SK-N-SH treated with all-trans-retinoic acid at 6 μM for 48 hours (cell line): Measurements from ENCODE around the gene EHMT2.
"Not testable (repeated sequence)": the region's sequence is repeated elsewhere in the genome, so short reads cannot be mapped to it uniquely, and the experiment has no call there.

Experiments used
- ATAC-seq: fragments of 200-7000 bp; cut with Tn5 transposase; 3 replicates; pipeline ENCODE4 v1.9.1; 2020; ENCODE audit warnings: mild to moderate bottlenecking, moderate library complexity
- ARNTL ChIP-seq: fragments of 450-650 bp; formaldehyde crosslinking; IDR thresholded peaks from 2 replicates; pipeline ENCODE4 v1.5.0; 2020; ENCODE audit warnings: low read depth, mild to moderate bottlenecking, moderate library complexity, borderline replicate concordance
- BACH2 ChIP-seq: fragments of 250-450 bp; sonication (Bioruptor Pico); IDR thresholded peaks from 2 replicates; pipeline ENCODE4 v1.9.0; 2021; ENCODE audit warnings: mild to moderate bottlenecking, borderline replicate concordance
- CSDC2 ChIP-seq: fragments of 250-450 bp; sonication (Bioruptor Pico); IDR thresholded peaks from 2 replicates; pipeline ENCODE4 v1.5.0; 2020; ENCODE audit warnings: mild to moderate bottlenecking, moderate library complexity
- ESRRG ChIP-seq: fragments of 250-450 bp; sonication (Bioruptor Pico); IDR thresholded peaks from 2 replicates; pipeline ENCODE4 v1.6.1; 2021; ENCODE audit warnings: mild to moderate bottlenecking
- GLIS3 ChIP-seq: fragments of 250-450 bp; sonication (Bioruptor Pico); IDR thresholded peaks from 2 replicates; pipeline ENCODE4 v1.5.0; 2020; ENCODE audit warnings: mild to moderate bottlenecking, moderate library complexity
- ISL1 ChIP-seq: fragments of 250-450 bp; sonication (Bioruptor Pico); IDR thresholded peaks from 2 replicates; pipeline ENCODE4 v2.1.2; 2022; ENCODE audit warnings: mild to moderate bottlenecking, moderate library complexity
- OSR1 ChIP-seq: fragments of 250-450 bp; sonication (Bioruptor Pico); IDR thresholded peaks from 2 replicates; pipeline ENCODE4 v1.8.0; 2022; ENCODE audit warnings: moderate library complexity, mild to moderate bottlenecking, inconsistent platforms
- RARB ChIP-seq: fragments of 250-450 bp; sonication (Bioruptor Pico); IDR thresholded peaks from 2 replicates; pipeline ENCODE4 v1.8.0; 2021; ENCODE audit warnings: mild to moderate bottlenecking, moderate library complexity
- SNAI2 ChIP-seq: fragments of 250-450 bp; sonication (Bioruptor Pico); IDR thresholded peaks from 2 replicates; pipeline ENCODE4 v1.5.0; 2020; ENCODE audit warnings: mild to moderate bottlenecking, moderate library complexity
- TOX ChIP-seq: fragments of 250-450 bp; sonication (Bioruptor Pico); IDR thresholded peaks from 2 replicates; pipeline ENCODE4 v1.8.0; 2021; ENCODE audit warnings: mild to moderate bottlenecking, moderate library complexity, borderline replicate concordance
- ZC3H10 ChIP-seq: fragments of 250-450 bp; sonication (Bioruptor Pico); IDR thresholded peaks from 2 replicates; pipeline ENCODE4 v1.5.1; 2021; ENCODE audit warnings: mild to moderate bottlenecking, moderate library complexity
- ZFP3 ChIP-seq: fragments of 250-450 bp; sonication (Bioruptor Pico); IDR thresholded peaks from 2 replicates; pipeline ENCODE4 v1.5.0; 2020; ENCODE audit warnings: mild to moderate bottlenecking, moderate library complexity
- ZNF565 ChIP-seq: fragments of 450-650 bp; formaldehyde crosslinking; conservative IDR thresholded peaks from 2 replicates; pipeline ENCODE4 v1.5.0; 2020; ENCODE audit warnings: low read depth, mild to moderate bottlenecking, moderate library complexity
- ZNF8 ChIP-seq: fragments of 450-650 bp; formaldehyde crosslinking; IDR thresholded peaks from 2 replicates; pipeline ENCODE4 v1.5.0; 2020; ENCODE audit warnings: mild to moderate bottlenecking, moderate library complexity
- TF ChIP-seq, protein P1 (sequence below): fragments of 250-450 bp; sonication (Bioruptor Pico); IDR thresholded peaks from 2 replicates; pipeline ENCODE4 v1.8.0; 2020; ENCODE audit warnings: mild to moderate bottlenecking, moderate library complexity, borderline replicate concordance
- TF ChIP-seq, protein P2 (sequence below): fragments of 250-450 bp; sonication (Bioruptor Pico); IDR thresholded peaks from 2 replicates; pipeline ENCODE4 v1.5.1; 2021; ENCODE audit warnings: mild to moderate bottlenecking, moderate library complexity
- TF ChIP-seq, protein P3 (sequence below): fragments of 250-450 bp; sonication (Bioruptor Pico); IDR thresholded peaks from 2 replicates; pipeline ENCODE4 v1.5.0; 2020; ENCODE audit warnings: mild to moderate bottlenecking, moderate library complexity
- TF ChIP-seq, protein P4 (sequence below): fragments of 250-450 bp; sonication (Bioruptor Pico); IDR thresholded peaks from 2 replicates; pipeline ENCODE4 v1.8.0; 2021; ENCODE audit warnings: low read depth, mild to moderate bottlenecking, moderate library complexity, borderline replicate concordance

EHMT2 gene

DNA sequence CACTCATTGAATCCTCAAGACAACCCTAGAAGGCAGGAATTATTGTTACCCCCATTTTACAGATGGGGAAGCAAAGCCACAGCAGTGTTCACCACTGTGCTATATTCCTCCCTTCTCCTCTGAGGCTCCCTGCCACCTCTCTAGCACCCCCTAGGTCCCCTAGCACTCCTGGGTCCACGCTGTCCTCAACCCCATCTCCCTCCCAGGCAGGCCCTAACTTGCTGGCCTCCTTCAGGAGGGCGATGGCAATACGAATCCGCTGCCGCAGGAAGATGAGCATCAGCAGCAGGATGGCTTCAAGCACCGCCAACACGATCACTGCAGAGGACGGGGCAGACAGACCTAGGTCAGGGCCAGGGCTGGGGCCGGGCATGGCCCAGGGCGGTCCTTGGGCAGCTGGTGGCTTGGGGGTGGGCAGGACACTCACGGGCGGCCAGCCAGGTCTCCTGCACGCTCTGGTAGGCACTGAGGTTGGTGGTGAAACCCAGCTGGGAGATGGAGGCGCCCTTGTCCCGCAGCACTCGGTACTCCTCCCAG, 27.0 kb downstream of the EHMT2 start:
- ATAC-seq: peak; percentile 16; the same call in 2 of the 3 replicates
- no peak for TF ChIP-seq OSR1 (CRISPR knock-in tag)

DNA sequence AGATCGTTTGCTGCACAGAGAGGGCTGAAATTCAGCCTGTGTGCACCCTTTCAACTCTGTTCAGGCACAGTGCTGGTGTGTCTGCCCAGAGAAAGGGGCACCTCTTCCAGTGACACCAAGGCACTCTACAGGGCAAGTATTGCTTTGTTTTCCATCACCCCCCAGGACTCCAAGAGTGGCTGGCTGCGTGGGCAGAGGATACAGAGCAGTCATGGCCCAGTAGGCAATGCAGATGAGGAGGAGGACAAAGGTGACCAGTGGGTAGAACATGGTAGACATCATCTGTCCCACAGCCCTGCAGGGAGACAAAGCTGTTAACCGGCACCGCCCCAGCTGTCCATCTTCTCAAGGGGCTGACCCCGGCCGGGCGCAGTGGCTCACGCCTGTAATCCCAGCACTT, 28.2 kb downstream of the EHMT2 start:
- TF ChIP-seq ZNF8 (CRISPR knock-in tag): no peak
- TF ChIP-seq, protein P1, sequence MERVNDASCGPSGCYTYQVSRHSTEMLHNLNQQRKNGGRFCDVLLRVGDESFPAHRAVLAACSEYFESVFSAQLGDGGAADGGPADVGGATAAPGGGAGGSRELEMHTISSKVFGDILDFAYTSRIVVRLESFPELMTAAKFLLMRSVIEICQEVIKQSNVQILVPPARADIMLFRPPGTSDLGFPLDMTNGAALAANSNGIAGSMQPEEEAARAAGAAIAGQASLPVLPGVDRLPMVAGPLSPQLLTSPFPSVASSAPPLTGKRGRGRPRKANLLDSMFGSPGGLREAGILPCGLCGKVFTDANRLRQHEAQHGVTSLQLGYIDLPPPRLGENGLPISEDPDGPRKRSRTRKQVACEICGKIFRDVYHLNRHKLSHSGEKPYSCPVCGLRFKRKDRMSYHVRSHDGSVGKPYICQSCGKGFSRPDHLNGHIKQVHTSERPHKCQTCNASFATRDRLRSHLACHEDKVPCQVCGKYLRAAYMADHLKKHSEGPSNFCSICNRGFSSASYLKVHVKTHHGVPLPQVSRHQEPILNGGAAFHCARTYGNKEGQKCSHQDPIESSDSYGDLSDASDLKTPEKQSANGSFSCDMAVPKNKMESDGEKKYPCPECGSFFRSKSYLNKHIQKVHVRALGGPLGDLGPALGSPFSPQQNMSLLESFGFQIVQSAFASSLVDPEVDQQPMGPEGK (CRISPR knock-in tag): no peak
- TF ChIP-seq ZNF565 (CRISPR knock-in tag): no peak
- no peak for TF ChIP-seq CSDC2
- TF ChIP-seq BACH2 (CRISPR knock-in tag): no peak
- TF ChIP-seq GLIS3: no peak
- TF ChIP-seq SNAI2: no peak
- TF ChIP-seq, protein P2, sequence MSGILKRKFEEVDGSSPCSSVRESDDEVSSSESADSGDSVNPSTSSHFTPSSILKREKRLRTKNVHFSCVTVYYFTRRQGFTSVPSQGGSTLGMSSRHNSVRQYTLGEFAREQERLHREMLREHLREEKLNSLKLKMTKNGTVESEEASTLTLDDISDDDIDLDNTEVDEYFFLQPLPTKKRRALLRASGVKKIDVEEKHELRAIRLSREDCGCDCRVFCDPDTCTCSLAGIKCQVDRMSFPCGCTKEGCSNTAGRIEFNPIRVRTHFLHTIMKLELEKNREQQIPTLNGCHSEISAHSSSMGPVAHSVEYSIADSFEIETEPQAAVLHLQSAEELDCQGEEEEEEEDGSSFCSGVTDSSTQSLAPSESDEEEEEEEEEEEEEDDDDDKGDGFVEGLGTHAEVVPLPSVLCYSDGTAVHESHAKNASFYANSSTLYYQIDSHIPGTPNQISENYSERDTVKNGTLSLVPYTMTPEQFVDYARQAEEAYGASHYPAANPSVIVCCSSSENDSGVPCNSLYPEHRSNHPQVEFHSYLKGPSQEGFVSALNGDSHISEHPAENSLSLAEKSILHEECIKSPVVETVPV (CRISPR knock-in tag): no peak
- no peak for TF ChIP-seq ISL1
- no peak for ATAC-seq

DNA sequence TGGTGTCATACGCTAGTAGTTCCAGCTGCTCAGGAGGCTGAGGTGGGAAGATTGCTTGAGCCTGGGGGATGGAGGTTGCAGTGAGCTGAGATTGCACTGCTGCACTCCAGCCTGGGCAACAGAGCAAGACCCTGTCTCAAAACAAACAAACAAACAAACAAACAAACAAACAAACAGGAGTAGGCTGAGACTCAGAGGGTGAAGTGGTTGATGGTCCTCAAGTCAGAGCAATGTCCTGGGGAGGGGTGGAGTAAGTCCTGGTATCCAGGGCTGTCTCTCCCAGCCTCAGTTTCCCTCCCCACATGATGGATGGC, 28.9 kb downstream of the EHMT2 start:
- not testable (repeated sequence) for ATAC-seq

DNA sequence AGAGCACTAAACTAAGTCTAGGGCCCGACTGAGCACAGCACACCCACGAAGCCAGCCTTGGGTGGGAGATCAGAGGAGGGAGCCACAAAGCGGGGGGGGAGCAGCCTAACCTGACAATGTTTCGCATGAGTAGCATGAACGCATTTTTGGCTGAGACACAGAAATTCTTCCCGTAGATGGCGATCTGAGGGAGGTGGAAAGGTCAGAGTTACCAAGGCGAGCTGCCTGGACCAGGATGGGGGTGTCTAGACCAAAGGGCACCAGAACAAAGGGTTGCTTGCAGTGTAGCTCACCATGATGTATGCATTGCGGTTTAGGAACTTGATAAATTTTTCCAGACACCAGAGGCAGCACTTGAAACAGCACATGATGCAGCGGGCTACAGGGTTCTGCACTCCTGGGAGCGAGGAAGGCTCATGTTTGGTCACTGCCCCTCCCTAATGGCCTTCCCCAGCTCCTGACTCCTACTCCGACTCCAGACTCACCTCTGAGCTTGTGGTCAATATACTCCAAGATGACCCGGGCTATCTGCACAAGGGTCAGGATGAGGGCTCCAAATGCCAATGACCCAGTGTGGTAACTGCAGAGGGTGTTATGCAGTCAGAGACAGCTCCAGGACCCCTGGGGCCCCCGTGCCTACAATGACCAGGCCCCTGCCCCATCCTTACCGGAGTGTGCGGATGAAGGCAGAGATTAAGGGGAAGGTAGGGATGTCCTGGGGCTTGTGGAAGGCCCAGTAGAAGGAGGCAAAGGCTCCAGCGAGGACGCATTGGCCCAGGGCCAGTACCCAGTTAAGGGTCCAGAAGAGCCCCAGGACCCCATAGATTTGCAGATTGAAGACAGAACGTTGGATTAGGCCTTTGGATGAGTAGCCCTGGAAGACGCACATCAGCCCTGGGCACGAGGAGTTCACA, 32.0 kb downstream of the EHMT2 start:
- TF ChIP-seq ZFP3 (CRISPR knock-in tag) (no peak), ZC3H10 (no peak), ARNTL (no peak), RARB (no peak), TOX (CRISPR knock-in tag) (no peak), ESRRG (no peak), ZNF8 (CRISPR knock-in tag) (no peak)
- TF ChIP-seq, protein P2 (CRISPR knock-in tag): no peak
- TF ChIP-seq, protein P3, sequence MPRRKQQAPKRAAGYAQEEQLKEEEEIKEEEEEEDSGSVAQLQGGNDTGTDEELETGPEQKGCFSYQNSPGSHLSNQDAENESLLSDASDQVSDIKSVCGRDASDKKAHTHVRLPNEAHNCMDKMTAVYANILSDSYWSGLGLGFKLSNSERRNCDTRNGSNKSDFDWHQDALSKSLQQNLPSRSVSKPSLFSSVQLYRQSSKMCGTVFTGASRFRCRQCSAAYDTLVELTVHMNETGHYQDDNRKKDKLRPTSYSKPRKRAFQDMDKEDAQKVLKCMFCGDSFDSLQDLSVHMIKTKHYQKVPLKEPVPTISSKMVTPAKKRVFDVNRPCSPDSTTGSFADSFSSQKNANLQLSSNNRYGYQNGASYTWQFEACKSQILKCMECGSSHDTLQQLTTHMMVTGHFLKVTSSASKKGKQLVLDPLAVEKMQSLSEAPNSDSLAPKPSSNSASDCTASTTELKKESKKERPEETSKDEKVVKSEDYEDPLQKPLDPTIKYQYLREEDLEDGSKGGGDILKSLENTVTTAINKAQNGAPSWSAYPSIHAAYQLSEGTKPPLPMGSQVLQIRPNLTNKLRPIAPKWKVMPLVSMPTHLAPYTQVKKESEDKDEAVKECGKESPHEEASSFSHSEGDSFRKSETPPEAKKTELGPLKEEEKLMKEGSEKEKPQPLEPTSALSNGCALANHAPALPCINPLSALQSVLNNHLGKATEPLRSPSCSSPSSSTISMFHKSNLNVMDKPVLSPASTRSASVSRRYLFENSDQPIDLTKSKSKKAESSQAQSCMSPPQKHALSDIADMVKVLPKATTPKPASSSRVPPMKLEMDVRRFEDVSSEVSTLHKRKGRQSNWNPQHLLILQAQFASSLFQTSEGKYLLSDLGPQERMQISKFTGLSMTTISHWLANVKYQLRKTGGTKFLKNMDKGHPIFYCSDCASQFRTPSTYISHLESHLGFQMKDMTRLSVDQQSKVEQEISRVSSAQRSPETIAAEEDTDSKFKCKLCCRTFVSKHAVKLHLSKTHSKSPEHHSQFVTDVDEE: no peak
- TF ChIP-seq, protein P4, sequence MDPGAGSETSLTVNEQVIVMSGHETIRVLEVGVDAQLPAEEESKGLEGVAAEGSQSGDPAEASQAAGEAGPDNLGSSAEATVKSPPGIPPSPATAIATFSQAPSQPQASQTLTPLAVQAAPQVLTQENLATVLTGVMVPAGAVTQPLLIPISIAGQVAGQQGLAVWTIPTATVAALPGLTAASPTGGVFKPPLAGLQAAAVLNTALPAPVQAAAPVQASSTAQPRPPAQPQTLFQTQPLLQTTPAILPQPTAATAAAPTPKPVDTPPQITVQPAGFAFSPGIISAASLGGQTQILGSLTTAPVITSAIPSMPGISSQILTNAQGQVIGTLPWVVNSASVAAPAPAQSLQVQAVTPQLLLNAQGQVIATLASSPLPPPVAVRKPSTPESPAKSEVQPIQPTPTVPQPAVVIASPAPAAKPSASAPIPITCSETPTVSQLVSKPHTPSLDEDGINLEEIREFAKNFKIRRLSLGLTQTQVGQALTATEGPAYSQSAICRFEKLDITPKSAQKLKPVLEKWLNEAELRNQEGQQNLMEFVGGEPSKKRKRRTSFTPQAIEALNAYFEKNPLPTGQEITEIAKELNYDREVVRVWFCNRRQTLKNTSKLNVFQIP (CRISPR knock-in tag): no peak
- TF ChIP-seq, protein P1 (CRISPR knock-in tag): no peak

More for the DNA sequence above, 32.0 kb downstream of the EHMT2 start:
- ATAC-seq: no peak
